Measurements from ENCODE around the gene JAZF1. TPM values are rescaled to one million over a fixed set of nuclear protein-coding genes. Genes with fewer than 3 reads are reported as not detected.

The JAZF1 gene
- total RNA-seq, 1 donor from 2014 or later: 29.4 TPM

DNA sequence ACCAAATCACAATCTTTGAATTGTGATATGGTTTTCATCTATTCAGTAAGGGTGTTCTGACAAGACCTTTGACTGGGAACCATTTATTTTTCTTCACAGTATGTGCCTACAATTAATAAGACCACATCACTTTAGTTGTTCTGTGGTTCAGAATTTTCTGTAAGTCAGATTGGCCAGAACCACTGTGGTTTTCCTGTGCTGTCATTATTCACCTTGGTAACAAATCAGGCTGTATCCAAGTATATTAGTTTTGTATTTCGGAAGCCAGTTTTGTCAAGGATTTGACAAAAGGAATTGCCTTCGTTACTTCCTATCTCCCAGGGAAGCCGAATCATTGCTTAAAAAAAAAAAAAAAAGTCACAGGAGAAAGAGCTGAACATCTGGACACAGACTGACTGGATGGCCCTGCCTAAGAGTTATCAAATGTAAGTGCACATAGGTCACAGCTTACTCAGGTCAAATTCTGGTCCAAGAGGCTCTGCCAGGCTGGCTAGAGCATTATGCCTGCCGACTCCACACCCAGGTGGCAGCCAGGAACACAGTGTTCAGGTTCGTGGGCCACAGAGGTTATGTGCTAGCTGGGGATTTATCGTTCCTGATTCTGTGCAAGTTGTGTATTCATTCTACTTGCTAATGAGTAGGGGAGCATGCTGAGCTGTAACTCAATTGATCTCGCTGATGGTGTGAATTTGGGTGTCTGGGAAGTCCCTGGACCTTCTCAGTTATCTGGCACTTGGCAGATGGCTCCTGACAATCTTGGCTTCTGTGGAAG, 175.3 kb downstream of the JAZF1 start:
- H3K27ac ChIP-seq (replicated peaks): peak overlapping the region; percentile 81
- no peaks in the 10 kb centered on the region for H3K36me3 ChIP-seq
- no peaks in the 10 kb centered on the region for H3K9me3 ChIP-seq (replicated peaks)
- H3K4me1 ChIP-seq: peaks cover 45% of the 10 kb centered on the region
- no peaks in the 10 kb centered on the region for H3K27me3 ChIP-seq (ENCODE audit: low read depth)
- DNase-seq: peak; percentile 55
- H3K4me3 ChIP-seq: no peak overlapping the region
- TF ChIP-seq CTCF (IDR thresholded peaks at IDR 0.05; ENCODE audit: borderline replicate concordance): no peak
- intact Hi-C loops (cut with micrococcal nuclease): no loop called here

DNA sequence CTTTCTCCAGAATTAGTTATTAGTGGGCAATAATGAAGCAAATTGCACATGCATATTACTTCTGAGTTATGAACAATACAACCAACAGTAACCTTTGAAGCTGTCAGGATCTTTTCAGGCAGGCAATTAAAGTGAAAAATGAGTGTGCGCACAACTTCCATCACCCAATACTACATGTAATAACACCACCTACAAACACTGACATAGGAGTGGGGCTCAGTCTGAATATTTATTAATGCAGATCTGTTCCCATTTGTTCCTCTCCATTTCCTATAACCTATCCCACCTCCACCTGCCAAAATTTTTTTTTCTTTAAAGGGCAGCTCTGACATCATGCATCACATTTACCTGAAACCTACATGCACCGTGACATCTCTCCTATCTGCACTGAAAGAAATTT, 177.2 kb downstream of the JAZF1 start:
- Histone ChIP-seq H3K9me3 (replicated peaks) (no peaks in the 10 kb centered on the region), H3K27ac (replicated peaks) (no peak overlapping the region), H3K36me3 (no peaks in the 10 kb centered on the region), H3K27me3 (ENCODE audit: low read depth) (no peaks in the 10 kb centered on the region), H3K4me1 (peaks cover 46% of the 10 kb centered on the region), H3K4me3 (no peak overlapping the region)
- TF ChIP-seq CTCF (IDR thresholded peaks at IDR 0.05; ENCODE audit: borderline replicate concordance): no peak
- no peak for DNase-seq
- intact Hi-C loops (cut with micrococcal nuclease): no loop called here

DNA sequence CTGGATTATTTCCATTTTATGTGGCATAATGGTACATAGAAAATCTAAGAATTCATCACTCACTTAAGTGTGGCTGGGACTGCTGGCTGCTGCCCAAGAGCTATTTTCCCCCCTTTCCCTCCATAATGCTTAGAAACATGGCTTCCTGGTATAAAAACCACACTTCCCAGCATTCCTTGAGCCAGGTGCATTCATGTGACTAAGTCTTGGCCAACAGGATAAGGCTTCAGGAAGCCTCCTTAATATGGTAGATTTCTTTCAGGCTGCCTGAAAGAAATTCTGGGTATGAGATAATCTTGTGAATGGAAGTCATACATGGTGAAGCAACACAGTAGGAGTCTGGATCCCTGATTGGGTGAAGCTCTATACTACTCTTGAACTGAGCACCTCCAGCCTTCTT, 178.0 kb downstream of the JAZF1 start:
- no peak for TF ChIP-seq CTCF (IDR thresholded peaks at IDR 0.05; ENCODE audit: borderline replicate concordance)
- H3K27ac ChIP-seq (replicated peaks): no peak overlapping the region
- no peaks in the 10 kb centered on the region for H3K9me3 ChIP-seq (replicated peaks)
- H3K4me1 ChIP-seq: peaks cover 43% of the 10 kb centered on the region
- DNase-seq: no peak
- intact Hi-C loops (cut with micrococcal nuclease): no loop called here
- no peaks in the 10 kb centered on the region for H3K36me3 ChIP-seq
- no peak overlapping the region for H3K4me3 ChIP-seq
- H3K27me3 ChIP-seq (ENCODE audit: low read depth): no peaks in the 10 kb centered on the region

- H3K27ac ChIP-seq (replicated peaks): no peak overlapping the region
- no peak for TF ChIP-seq CTCF (IDR thresholded peaks at IDR 0.05; ENCODE audit: borderline replicate concordance)
- no peak for DNase-seq
These were observed 178.7 kb downstream of the JAZF1 start for GRCh38 chr7:28001896-28002295.

DNA sequence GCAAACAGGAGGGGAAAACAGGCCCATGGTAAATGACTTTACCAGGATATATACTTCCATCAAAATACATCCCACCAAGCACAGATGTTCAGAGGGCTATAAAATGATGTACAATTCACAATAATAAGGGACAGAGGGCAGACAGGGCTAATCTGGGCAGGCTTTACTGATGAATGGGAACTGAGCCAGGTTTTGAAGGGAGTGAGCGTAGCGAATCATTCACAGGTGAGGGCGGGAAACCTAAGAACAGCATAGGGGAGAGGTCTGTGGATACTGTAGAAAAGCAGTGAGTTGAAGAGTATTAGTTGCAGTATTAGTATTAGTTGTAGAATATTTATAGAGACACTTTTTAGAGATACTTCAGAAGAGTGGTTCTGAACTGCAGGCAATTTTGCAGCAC, 180.8 kb downstream of the JAZF1 start:
- intact Hi-C loops (cut with micrococcal nuclease): no loop called here
- H3K36me3 ChIP-seq: no peaks in the 10 kb centered on the region
- no peaks in the 10 kb centered on the region for H3K9me3 ChIP-seq (replicated peaks)
- no peak overlapping the region for H3K4me3 ChIP-seq
- DNase-seq: no peak
- peaks cover 35% of the 10 kb centered on the region for H3K4me1 ChIP-seq
- no peak for TF ChIP-seq CTCF (IDR thresholded peaks at IDR 0.05; ENCODE audit: borderline replicate concordance)
- H3K27ac ChIP-seq (replicated peaks): no peak overlapping the region
- H3K27me3 ChIP-seq (ENCODE audit: low read depth): no peaks in the 10 kb centered on the region

More at GRCh38 chr7:28001896-28002295, 178.7 kb downstream of the JAZF1 start:
- Histone ChIP-seq H3K9me3 (replicated peaks) (no peaks in the 10 kb centered on the region), H3K4me1 (peaks cover 41% of the 10 kb centered on the region), H3K4me3 (no peak overlapping the region), H3K27me3 (ENCODE audit: low read depth) (no peaks in the 10 kb centered on the region), H3K36me3 (no peaks in the 10 kb centered on the region)
- intact Hi-C loops (cut with micrococcal nuclease): no loop called here

Measured in left ventricle myocardium inferior (tissue), 1 donor.